RWPE2 (cell line): ENCODE results near the gene ZNF524.

Experiments used
- ATAC-seq: fragments of 200-7000 bp; cut with Tn5 transposase; 3 replicates; pipeline ENCODE4 v1.9.1; 2021; ENCODE audit warnings: low read depth
- DNase-seq: peaks from one replicate; pipeline ENCODE4 v3.0.0-alpha.2; 2020; ENCODE audit warnings: low spot score
- H3K27ac ChIP-seq: fragments of 450-650 bp; 2 replicates; pipeline ENCODE4 v1.5.1; 2017; ENCODE audit warnings: mild to moderate bottlenecking; ENCODE audit not compliant: poor library complexity, severe bottlenecking
- H3K27me3 ChIP-seq: fragments of 250-450 bp; sonication (Bioruptor Pico); 2 replicates; pipeline ENCODE4 v1.5.1; 2021; ENCODE audit warnings: mild to moderate bottlenecking, moderate library complexity; ENCODE audit not compliant: insufficient read depth, poor library complexity, severe bottlenecking
- H3K36me3 ChIP-seq: fragments of 250-450 bp; sonication (Bioruptor Pico); 2 replicates; pipeline ENCODE4 v1.5.1; 2020; ENCODE audit warnings: low read depth, mild to moderate bottlenecking, moderate library complexity
- H3K4me1 ChIP-seq: fragments of 250-450 bp; sonication (Bioruptor Pico); 2 replicates; pipeline ENCODE4 v1.5.1; 2021; ENCODE audit warnings: mild to moderate bottlenecking, moderate library complexity; ENCODE audit not compliant: insufficient read depth, poor library complexity, severe bottlenecking
- H3K4me3 ChIP-seq: fragments of 250-450 bp; sonication (Bioruptor Pico); 2 replicates; pipeline ENCODE4 v1.5.1; 2021; ENCODE audit warnings: mild to moderate bottlenecking, moderate library complexity; ENCODE audit not compliant: severe bottlenecking
- H3K9me3 ChIP-seq: fragments of 250-450 bp; sonication (Bioruptor Pico); 2 replicates; pipeline ENCODE4 v1.5.1; 2021; ENCODE audit warnings: mild to moderate bottlenecking, moderate library complexity; ENCODE audit not compliant: severe bottlenecking
- CTCF ChIP-seq: fragments of 450-650 bp; IDR thresholded peaks from one replicate; pipeline ENCODE4 v1.5.1; 2017; ENCODE audit warnings: mild to moderate bottlenecking, moderate library complexity; ENCODE audit not compliant: poor library complexity, severe bottlenecking

ZNF524 gene

GRCh38 chr19:55606817-55607216, 6.7 kb downstream of the ZNF524 start:
- peak overlapping the region; percentile 79 for H3K4me3 ChIP-seq
- peak overlapping the region; percentile 93 for H3K27ac ChIP-seq
- no peaks in the 10 kb centered on the region for H3K27me3 ChIP-seq
- no peaks in the 10 kb centered on the region for H3K9me3 ChIP-seq
- ATAC-seq (no peak), DNase-seq (no peak)
- no peak for TF ChIP-seq CTCF
- H3K36me3 ChIP-seq, result peaks cover 33% of the 10 kb centered on the region
- peaks cover 6% of the 10 kb centered on the region for H3K4me1 ChIP-seq

- TF ChIP-seq CTCF, result no peak
- Histone ChIP-seq H3K27ac (no peak overlapping the region), H3K9me3 (no peaks in the 10 kb centered on the region), H3K27me3 (no peaks in the 10 kb centered on the region), H3K36me3 (peaks cover 33% of the 10 kb centered on the region), H3K4me1 (peaks cover 6% of the 10 kb centered on the region), H3K4me3 (no peak overlapping the region)
- no peak for ATAC-seq
- DNase-seq, result no peak
Observed at GRCh38 chr19:55609326-55609725, 9.2 kb downstream of the ZNF524 start.

GRCh38 chr19:55611300-55611982, 11.4 kb downstream of the ZNF524 start:
- peaks cover 38% of the 10 kb centered on the region for H3K36me3 ChIP-seq
- no peaks in the 10 kb centered on the region for H3K9me3 ChIP-seq
- TF ChIP-seq CTCF, result no peak
- peaks cover 5% of the 10 kb centered on the region for H3K4me1 ChIP-seq
- H3K27ac ChIP-seq, result no peak overlapping the region
- no peak overlapping the region for H3K4me3 ChIP-seq
- no peaks in the 10 kb centered on the region for H3K27me3 ChIP-seq
- no peak for DNase-seq
- ATAC-seq, result no peak

GRCh38 chr19:55611983-55612645, 12.0 kb downstream of the ZNF524 start:
- Histone ChIP-seq H3K36me3 (peaks cover 36% of the 10 kb centered on the region), H3K9me3 (no peaks in the 10 kb centered on the region), H3K27ac (no peak overlapping the region), H3K27me3 (no peaks in the 10 kb centered on the region), H3K4me3 (no peak overlapping the region), H3K4me1 (no peaks in the 10 kb centered on the region)
- DNase-seq (no peak), ATAC-seq (no peak)
- TF ChIP-seq CTCF, result no peak

- no peak for DNase-seq
- Histone ChIP-seq H3K27ac (no peak overlapping the region), H3K4me1 (no peaks in the 10 kb centered on the region), H3K4me3 (no peak overlapping the region), H3K9me3 (no peaks in the 10 kb centered on the region), H3K36me3 (peaks cover 37% of the 10 kb centered on the region), H3K27me3 (no peaks in the 10 kb centered on the region)
- no peak for TF ChIP-seq CTCF
- ATAC-seq, result no peak
Observed at GRCh38 chr19:55613396-55613795, 13.3 kb downstream of the ZNF524 start.
